Eye (tissue), 1 donor: Measurements from ENCODE around the gene KRTAP5-1.
A peak's percentile ranks its signal among the peaks of the same experiment; 100 is the strongest.

Source experiments
- DNase-seq: peaks from one replicate; pipeline ENCODE4 v3.0.0-alpha.2; 2015

KRTAP5-1 gene

DNA sequence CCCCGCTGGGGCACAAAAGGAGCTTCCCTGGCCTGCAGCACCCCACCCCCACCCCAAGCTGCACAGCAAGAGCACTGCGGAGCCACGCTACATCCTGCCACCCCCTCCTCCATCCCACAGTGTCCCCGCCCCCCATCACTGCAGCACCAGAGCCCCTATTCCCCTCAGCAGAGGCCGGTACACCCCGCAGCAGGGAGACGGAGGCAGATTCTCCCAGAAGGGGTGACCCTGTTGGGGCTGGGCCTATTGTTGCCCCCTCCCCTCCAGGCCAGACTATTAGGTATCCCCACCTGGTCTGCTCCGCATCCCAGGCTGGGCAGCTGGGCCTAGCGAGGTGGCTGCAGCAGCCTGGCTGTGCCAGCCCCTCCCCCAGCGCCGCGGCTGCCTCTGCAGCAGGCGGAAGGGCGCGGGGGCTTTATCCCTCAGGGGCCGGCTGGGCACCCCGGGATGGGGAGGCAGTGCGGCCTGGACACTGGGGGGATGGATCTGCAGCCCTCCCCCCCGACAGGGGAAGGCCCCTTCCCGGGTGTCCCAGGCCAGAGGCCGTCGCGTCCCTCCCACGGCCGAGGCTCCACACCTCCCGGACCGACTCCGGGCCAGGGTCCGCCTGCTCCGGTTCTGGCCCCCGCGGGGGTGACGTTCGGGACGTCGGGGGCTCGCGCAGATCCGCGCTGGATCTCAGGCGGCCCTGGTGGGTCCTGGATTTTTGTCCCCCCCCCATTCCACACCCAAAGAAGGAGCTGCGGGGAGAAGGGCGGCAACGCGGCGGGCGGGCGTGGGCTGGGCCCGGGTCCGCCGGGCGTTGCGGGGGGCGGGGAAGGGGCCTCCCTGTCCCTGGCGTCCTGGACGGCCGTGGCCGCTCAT is 14.0 kb downstream of the KRTAP5-1 start:
- DNase-seq: peak; percentile 82

- DNase-seq: no peak
Measured at GRCh38 chr11:1570531-1570895, 14.6 kb downstream of the KRTAP5-1 start.

DNA sequence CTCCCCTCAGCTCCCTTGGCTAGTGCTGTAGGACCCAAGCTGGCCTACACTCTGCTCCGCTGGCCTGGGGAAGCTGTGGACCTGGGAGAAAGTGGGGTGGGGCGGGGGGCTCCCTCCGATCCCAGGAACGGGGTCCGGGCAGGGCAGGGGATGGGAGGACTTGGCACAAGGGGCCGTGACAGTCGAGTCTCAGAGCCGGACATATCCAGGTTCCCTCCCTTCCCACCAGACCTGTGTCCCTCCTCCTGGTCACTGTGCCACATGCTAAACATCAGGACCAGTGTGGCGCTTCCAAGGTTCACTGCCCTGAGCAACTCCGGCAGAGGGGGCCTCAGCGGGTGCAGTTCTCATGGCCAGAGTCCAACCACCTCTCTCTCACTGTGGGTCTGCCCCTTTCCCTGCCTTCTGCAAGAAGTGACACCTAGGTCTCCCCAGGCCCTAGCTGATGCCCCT is 15.1 kb downstream of the KRTAP5-1 start:
- DNase-seq: no peak

GRCh38 chr11:1569251-1569780 is 15.8 kb downstream of the KRTAP5-1 start:
- no peak for DNase-seq

GRCh38 chr11:1568441-1568911 is 16.6 kb downstream of the KRTAP5-1 start:
- DNase-seq: peak; percentile 57

DNA sequence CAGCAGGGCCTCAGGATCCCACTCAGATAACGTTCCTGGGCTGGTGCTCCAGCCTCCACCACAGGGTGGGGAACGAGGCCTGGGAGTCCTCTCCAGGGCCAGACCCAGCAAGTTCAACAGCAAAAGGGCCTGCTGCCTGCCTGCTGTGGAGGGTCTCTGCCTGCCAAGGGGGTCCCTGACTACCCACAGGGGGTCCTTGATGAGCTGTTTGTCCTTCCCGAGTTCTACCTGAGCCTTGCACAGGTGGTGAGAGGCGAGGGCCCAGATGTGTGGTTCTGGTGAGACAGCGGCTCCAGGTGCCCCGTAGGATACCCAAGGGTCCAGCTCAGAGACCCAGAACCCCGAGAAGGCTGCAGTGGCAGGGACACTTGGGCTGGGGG is 17.4 kb downstream of the KRTAP5-1 start:
- no peak for DNase-seq

DNA sequence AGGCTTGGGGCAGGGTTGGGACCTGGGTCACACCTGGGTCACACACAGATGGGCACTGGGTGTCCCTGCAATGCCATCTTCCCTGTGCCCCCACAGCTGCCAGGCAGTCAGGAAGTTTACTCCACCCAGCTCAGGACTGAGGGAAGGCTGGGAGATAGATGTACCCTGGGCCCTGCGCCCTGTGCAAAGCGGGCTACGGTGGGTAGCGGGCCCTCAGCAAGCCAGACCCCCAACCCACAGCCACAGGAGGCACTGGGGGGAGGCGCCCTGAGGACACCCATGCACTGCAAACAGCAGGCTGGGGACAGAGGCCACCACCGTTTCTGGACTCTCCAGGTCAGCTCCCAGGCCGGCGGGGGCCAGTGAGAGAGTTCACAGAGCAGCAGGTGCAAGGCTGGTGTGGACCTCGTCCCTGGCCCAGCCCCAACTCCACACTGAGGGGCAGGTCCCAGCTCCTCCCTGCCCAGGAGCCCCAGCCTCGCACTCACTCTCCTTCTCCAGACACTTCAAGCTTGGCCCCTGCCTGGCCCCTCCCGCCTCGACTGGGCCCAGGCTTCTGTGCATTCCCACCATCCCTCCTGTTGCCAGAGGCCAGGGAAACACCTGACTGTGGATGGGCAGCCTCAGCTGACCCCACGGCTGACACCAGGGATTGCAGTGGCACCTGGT is 17.9 kb downstream of the KRTAP5-1 start:
- no peak for DNase-seq

GRCh38 chr11:1566381-1567051 is 18.6 kb downstream of the KRTAP5-1 start:
- no peak for DNase-seq

DNA sequence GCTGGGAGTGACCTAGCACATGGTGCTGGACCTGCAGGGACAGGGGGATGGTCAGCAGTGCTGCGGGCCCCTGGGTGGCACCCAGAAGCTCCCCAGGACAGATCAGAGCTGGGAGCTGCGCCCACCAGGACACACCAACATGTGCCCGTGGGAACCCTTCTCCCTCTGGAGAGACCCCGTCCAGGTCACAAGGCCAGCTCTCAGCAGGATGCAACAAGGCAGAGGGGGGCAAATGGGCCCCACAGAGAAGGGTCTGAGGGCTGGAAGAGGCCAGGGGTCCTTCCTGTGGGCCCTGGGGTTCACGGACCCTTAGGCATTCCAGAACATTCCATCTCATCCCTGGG is 19.2 kb downstream of the KRTAP5-1 start:
- no peak for DNase-seq

DNA sequence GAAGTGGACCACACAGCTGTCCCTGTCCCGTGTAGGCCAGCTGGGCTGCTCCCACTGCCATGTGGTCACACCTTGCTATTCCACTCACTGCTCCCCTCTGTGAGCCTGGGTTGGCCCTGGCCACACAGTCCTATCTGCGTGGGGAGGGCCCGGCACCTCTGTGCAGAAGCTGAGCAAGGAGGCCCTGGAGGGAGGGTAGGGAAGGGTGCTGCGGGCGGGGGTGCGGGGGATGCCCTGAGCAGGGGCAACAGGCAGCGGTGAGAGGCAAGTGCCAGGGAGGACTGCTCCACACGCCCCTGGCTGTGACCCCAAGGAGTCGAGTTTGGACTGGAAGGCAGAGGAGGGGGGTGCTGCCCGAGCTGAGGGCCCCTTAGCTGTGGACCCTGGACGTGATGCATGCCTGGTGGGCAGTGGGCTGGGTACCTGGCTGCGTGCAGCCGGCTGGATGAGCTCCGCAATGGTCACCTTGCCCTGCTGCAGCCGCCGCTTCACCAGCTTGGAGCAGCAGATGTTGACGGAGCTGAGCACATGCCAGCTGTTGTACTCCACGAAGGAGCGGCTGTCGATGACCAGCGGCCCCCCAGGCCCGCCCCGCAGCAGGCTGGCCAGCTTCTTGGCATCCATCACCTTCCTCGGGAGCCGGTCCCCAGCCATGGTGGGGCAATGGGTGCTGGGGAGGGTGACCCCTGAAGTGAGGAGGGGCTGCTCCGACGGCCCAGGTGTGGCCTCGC is 19.7 kb downstream of the KRTAP5-1 start:
- no peak for DNase-seq

GRCh38 chr11:1564535-1565172 is 20.4 kb downstream of the KRTAP5-1 start:
- peak; percentile 82 for DNase-seq

DNA sequence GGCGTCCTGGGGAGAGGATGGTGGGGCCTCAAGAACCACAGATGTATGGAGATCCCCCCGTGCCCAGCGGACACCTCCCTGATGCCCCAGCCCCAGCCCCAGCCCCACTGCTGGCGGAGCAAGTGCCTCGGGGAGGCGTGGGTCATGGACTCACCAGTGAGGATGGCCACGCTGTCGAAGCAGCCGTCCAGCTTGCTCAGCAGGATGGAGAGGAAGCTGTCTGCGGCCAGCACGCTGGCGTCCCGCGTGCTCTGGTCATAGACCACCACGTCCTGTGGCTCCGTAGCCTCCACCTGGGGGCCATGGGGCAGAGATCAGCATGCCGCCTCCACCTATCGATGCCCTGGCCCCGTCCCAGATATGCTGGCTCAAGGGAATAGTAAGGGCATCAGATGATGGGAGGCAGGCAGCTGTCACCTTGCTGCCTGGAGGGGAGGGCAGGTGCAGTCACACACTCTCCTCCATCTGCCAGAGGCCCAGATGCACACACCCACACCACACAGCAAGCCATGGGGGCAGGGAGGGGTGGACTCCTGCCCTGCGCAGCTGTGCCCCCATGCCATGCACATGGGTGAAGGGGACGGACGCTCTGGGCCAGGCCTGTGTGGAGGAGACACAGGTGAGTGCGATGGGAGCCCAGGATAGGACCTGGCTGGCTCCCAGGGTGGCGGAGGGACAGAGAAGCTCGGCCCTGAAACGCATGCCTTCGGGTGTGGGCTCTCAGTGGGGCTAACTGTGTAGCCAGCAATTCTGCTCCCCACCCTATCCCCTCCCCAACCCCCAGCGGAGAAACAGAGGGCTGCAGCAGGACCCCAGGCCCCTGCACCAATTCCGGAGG is 21.2 kb downstream of the KRTAP5-1 start:
- no peak for DNase-seq

DNA sequence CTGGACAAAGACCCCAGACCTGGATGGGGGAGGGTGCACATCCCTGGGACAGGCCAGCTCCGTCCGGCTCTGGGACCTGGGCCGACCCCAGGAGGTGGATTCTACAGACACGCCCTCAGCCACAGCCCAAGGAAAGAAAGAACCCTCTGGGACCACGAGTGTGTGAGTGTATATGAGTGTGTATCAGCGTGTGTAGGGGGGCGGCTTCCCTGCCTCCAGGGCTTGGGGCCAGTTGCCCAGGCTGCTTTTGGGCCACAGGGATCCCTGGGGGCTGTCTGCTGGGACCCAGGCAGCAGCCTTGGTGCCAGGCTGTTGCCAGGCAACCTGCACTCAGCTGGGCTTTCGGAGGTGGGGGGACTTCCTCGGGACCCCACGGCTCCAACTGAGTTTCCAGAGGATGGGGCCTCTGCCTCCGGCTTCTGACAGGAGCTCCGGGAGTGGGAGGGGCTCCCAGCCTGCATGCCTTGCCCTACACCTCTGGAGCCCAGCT is 21.9 kb downstream of the KRTAP5-1 start:
- no peak for DNase-seq

- DNase-seq: no peak
Measured at GRCh38 chr11:1562469-1563148, 22.5 kb downstream of the KRTAP5-1 start.

DNA sequence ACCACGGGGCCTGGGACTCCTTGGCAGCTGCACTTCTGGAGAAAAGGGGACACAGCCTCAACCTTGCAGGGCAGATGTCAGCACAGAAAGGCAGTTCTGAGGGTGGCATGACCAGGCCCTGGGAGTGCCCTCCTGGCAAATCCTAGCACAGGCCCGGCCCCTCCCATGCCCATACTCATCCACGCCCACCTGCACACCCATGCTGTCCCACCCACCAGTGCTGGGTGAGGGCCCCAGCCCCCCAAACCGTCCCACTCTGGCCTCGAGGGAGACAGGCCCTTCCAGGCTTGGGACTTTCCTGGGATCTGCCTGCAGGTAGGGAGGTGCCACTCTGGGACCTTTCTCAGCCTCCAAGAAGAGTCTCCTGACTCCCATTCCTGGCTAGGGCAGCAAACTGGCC is 23.1 kb downstream of the KRTAP5-1 start:
- DNase-seq: no peak

DNA sequence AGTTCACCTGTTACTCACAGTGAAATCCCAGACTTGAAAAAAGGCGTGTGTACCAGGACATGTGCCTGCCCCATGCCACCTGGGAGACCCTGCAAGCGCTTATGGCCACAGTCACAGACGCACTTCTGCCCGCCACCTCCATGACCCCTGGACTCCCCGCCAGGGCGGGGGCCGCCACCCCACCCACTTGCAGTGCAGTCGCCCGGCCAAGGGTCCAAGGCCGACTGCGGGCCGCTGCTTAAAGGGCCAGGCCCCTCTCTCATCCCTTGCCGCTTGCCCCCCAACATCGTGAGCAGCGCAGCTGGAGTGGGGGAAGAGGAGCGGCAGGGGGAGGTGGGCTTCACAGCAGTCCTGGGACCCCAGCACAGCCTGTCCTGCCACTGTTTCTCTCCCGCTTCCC is 23.8 kb downstream of the KRTAP5-1 start:
- DNase-seq: no peak

- no peak for DNase-seq
Measured at GRCh38 chr11:1560649-1561251, 24.3 kb downstream of the KRTAP5-1 start.

DNA sequence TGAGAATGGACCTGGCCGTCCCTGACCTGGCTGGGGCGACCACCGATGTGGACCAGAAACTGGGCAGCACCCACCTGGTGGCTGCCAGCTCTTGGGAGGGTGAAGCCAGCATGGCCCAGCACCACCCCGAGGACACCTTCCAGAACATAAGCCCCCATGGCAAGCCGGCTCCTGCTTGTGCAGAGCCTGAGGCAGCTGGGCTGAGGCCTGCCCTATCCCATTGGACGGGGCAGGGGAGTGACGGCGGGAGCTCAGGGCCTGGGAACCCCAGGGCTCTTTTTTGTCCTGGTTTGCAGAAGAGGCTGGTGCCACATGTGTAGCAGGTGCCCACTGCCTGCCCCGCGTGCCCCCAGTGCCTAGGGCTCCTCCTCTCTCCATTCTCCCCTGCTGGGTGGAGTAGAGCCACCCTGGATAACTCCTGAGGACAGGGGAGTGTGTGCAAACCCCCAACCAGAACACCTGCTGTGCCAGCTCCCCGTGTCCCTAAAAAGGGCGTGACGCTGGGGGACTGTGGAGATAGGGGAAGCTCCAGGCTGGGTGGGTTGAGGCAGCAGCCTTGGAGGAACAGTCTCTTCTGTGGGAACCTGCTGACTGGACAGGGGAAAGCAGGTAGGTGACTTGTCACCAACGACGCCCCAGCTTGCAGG is 25.0 kb downstream of the KRTAP5-1 start:
- DNase-seq: no peak

GRCh38 chr11:1559111-1559951 is 25.8 kb downstream of the KRTAP5-1 start:
- DNase-seq: no peak
